ENCODE measurements around the gene MMP28.

DNA sequence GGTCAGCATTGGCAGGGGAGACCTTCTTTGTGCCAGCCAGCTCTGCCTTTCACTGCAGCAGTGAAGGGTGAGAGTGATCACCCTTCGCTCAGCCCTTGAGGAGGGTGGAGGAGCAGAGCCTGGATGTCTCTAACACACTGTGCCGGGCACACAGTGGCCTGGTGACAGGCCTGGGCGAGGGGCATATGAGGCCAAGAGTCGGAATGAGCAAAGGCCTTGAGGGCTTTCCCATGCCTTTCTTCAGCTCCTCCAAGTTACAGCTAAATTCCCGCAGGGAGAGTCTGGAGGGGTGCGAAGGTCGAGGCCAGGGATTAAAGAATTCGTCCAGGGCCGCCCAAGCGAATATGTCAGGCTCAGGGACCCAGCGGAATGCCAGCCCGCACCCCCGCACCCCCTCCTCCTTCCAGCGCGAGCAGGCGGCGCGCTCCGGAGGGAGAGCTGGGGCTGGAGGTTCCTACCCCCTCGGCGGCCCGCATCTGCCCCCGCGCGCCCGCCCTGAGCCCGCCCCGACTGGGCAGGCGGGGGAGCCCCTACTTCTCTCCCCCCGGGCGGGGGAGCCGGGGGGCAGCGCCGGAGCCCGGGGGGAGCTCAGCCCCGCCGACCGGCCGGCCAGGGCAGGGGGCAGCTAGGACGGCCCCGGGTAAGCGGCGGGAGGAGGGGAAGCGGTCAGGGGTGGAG, 64.1 kb downstream of the MMP28 start, which contains the start of gene RASL10B:
- TF ChIP-seq, protein P1, sequence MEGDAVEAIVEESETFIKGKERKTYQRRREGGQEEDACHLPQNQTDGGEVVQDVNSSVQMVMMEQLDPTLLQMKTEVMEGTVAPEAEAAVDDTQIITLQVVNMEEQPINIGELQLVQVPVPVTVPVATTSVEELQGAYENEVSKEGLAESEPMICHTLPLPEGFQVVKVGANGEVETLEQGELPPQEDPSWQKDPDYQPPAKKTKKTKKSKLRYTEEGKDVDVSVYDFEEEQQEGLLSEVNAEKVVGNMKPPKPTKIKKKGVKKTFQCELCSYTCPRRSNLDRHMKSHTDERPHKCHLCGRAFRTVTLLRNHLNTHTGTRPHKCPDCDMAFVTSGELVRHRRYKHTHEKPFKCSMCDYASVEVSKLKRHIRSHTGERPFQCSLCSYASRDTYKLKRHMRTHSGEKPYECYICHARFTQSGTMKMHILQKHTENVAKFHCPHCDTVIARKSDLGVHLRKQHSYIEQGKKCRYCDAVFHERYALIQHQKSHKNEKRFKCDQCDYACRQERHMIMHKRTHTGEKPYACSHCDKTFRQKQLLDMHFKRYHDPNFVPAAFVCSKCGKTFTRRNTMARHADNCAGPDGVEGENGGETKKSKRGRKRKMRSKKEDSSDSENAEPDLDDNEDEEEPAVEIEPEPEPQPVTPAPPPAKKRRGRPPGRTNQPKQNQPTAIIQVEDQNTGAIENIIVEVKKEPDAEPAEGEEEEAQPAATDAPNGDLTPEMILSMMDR (IDR thresholded peaks at IDR 0.05): no peak
- TF ChIP-seq POLR2A (IDR thresholded peaks at IDR 0.05) (no peak), POLR2AphosphoS5 (IDR thresholded peaks at IDR 0.05) (no peak), EP300 (IDR thresholded peaks at IDR 0.05; ENCODE audit: low read depth) (no peak)

All from transverse colon (tissue), 4 donors.